Vagina (tissue), 2 donors: ENCODE measurements around the gene SVIL.
"Not testable (repeated sequence)": the region's sequence is repeated elsewhere in the genome, so short reads cannot be mapped to it uniquely, and the experiment has no call there.

ENCODE experiments used
- POLR2A ChIP-seq, 2 donors: fragments of 450-650 bp; IDR thresholded peaks; one replicate each; pipeline ENCODE4 v1.6.1; 2017; ENCODE audit warnings: antibody characterized with exemption in 2 of 2, mild to moderate bottlenecking in 2 of 2, moderate library complexity in 2 of 2
- POLR2AphosphoS5 ChIP-seq, 2 donors: sonication (generic); formaldehyde crosslinking; IDR thresholded peaks; one replicate each; pipeline ENCODE4 v1.9.0; 2017; ENCODE audit warnings: antibody characterized with exemption in 2 of 2, mild to moderate bottlenecking in 2 of 2, low read depth in 1 of 2; ENCODE audit not compliant: insufficient read depth in 1 of 2
- TF ChIP-seq, protein P1 (sequence below), 3 experiments: fragments of 450-650 bp in 2 of 3; fragments of 200-600 bp in 1 of 3; sonication (generic) in 1 of 3; IDR thresholded peaks; one replicate each; pipeline ENCODE4 v1.5.1; 2017 to 2019; ENCODE audit warnings: antibody characterized with exemption in 3 of 3, mild to moderate bottlenecking in 2 of 3, moderate library complexity in 2 of 3

DNA sequence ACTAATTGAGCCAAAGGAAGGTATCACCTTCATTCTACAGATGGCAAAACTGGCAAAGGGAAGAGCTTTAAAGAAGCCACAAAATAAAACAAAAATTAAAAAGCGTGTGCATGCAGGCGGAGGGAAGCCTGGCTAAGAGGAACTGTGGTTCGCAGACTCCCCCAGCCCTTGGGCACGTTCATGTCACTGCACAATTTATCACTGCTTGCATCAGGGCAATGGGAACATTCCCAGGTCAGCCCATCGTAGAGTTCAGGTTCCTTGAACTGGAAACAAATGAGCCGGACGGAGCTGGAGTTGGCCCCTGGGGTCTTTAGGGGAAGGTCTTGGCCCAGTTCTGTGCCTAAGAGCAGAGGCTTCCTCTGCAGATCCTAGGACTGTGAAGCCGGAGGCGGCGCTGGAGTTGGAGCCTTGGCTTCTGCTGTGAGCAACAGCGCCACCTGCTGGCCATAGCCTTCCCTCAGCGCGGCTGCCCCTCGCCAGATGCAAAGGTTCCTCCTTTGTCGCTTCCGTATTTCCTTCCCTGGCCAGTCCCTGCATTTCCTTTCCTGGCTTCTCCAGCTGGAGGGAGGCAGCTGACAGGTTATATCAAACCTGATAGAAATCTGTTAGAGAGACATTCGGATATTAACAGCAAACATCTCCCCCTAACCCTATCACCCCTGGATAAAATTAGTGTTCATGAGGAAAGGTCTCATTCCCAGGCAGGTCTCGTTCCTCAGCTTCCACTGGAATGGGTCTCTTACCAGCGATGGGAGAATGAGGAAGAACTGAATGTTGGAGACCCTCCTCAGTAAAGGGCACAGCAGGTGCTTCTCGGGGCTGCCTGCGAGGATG is 185.8 kb downstream of the SVIL start:
- TF ChIP-seq, protein P1, sequence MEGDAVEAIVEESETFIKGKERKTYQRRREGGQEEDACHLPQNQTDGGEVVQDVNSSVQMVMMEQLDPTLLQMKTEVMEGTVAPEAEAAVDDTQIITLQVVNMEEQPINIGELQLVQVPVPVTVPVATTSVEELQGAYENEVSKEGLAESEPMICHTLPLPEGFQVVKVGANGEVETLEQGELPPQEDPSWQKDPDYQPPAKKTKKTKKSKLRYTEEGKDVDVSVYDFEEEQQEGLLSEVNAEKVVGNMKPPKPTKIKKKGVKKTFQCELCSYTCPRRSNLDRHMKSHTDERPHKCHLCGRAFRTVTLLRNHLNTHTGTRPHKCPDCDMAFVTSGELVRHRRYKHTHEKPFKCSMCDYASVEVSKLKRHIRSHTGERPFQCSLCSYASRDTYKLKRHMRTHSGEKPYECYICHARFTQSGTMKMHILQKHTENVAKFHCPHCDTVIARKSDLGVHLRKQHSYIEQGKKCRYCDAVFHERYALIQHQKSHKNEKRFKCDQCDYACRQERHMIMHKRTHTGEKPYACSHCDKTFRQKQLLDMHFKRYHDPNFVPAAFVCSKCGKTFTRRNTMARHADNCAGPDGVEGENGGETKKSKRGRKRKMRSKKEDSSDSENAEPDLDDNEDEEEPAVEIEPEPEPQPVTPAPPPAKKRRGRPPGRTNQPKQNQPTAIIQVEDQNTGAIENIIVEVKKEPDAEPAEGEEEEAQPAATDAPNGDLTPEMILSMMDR (IDR thresholded peaks at IDR 0.05): peak; percentile 63 to 89 (median 83)
- not testable (repeated sequence) for TF ChIP-seq POLR2A (IDR thresholded peaks at IDR 0.05); POLR2AphosphoS5 (IDR thresholded peaks at IDR 0.05; ENCODE audit: insufficient read depth in 1 of 2, low read depth in 1 of 2)
